Muscle of arm (tissue), 12 donors: Measurements from ENCODE around the gene PDZRN4. TPM values are rescaled to one million over a fixed set of nuclear protein-coding genes. Genes with fewer than 3 reads are reported as not detected.
A peak's percentile ranks its signal among the peaks of the same experiment; 100 is the strongest.

Experiments
- DNase-seq: peaks from one replicate; pipeline ENCODE4 v3.0.0-alpha.2; 2013
- polyA plus RNA-seq, 12 donors: library from polyadenylated mRNA; unstranded; fragments of 120-200 nt; gene quantifications; one replicate each; pipeline ENCODE4 v1.2.1, GENCODE V29; 2013; ENCODE audit not compliant: insufficient read length in 12 of 12

The PDZRN4 gene
- polyA plus RNA-seq, 12 donors = 1.1 to 5.2 (median 2.7) TPM; not detected in 2

DNA sequence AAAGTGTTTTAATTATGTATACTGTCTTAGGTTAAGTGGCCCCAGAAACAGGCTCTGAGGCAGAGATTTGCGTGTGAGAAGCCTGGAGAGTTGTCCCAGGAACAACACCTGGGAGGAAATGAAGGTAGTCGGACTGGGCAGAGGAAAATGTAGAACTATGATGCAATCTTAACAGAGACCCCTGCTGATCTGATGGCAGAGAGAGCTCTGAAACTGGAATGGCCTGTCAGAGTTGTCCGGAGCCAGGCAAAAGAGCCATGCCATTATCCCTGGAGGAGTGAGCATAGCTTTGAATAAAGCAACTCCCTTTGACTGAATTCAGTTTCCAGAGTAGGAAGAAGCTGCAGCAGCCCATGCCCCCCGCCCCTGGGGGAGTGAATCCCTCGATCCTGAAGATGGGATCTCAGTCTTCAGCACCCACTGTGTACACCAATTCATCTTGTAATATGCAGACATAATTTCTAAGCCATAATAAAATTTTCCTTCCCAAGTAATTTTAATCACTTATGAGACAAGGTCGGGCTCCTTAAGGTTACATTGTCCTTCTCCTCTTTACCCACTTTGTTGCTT is 264.8 kb downstream of the PDZRN4 start:
- no peak for DNase-seq

DNA sequence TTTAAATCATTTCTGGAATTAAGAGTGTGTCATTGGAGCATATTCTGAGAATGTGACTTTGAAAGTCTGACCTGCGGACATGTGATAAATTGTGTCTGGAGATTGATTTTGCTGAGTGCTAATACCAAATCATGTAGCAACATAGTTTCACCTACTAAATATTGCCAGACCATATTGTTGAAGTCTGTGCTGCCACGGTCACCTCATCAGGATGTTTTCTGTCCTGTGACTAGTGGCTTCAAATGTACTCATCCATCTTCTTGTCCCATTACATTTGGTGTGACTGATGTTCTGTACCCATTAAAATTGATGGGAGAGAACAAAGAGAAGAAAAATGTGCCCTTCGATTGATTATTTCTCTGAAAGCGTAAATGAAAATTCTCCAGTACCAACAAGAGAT is 265.3 kb downstream of the PDZRN4 start:
- DNase-seq = no peak

DNA sequence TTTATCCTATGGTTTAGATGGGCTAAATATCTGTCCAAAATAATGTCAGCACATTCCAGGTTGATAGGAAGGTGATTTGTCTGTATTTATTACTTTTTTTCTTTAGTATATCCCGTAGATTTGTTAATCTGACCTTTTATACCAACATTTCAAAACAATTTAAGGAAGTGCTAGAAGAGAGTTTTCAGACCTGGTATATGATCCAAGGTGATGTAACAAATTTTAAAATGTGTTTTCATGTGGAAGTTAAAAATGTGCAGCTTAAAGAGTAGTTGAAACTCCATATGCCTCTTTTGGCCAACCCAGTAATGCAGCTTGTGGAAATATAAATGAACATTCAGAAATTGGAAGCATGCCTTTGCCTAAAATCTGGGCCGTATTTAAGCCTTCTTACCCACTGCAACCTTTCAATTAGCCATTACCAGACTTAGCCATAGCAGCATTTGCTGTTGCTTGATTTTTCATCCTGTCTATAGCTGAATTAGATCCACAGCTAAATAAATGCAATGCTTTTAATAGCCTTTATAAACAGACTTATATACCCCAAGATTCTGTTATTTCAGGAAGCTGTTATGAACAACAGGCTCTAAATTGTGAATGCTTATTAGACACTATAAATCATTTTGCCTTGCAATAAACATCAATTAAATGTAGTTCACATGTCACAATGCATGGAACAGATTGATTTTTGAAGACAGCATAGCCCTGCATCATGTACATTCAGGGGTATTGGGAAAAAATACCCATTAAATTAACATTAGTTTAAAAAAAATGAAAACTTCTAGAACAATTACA is 271.2 kb downstream of the PDZRN4 start:
- DNase-seq = peak; percentile 23

DNA sequence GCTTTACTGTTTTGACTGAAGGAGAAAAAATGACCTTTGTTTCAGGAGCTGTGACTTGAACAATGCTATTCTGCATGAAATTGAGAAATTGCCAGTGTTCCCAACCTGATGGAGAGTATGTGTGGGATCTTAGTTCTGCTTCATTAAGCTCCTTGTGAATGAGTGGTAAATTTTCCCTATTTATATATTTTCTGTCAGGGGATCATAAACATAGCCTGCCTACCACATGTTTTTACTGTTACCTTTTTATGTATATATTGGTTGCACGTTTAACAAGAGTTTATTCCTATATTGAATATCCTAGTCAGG is 271.7 kb downstream of the PDZRN4 start:
- no peak for DNase-seq

DNA sequence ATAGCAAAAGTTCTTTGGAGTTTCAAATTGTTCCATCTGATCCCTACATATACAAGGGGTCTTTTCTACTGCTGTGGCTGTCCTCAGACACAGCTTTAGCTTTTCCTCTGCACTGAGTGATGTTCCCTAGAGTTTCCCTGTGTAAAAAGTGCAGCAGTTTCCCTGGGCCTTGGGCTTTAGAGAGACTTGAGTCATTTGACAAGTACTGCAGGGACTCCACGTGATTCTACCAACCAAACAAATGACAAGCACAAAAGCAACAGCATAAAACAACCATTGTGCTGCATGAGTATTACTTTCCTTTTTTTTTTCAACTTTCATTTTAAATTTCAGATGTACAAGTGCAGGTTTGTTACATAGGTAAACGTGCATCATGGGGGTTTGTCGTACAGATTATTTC is 272.8 kb downstream of the PDZRN4 start:
- no peak for DNase-seq

DNA sequence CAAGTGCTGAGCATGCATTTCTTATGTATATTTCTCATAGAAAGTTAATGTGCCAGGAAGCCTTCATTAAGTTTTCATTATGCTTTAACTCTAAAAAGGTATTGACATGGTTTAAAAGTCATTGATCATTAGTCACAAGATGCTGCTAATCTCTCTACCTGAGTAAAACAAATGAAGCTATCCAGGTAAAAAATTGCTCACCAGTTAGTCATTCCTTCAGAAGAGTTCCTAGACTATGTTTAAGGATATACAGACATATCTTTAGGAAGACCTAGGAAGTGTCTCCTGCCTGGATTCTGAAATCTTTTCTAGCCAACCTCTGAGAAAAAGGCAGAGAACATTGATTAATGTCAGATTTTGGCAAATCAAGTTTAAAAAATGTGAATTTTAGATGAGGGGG is 274.2 kb downstream of the PDZRN4 start:
- no peak for DNase-seq

DNA sequence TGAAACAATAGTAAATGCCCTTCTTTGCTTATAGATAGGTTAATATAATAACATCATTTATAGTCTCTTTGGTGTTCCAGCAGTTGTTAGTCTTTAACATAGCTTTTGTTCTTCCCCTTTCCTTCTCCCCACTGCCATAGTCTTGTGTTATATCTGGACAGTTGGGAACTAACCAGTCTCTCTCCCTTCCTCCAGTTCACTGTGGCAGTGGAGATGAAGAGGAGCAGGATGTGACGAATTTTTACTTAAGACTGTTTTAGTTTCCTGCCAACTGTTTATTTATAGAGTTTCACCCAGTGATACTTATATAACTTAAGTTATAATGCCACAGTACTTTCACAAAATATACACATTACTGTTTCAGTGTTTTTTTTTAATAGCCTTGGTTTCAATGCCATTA is 277.4 kb downstream of the PDZRN4 start:
- DNase-seq = no peak

DNA sequence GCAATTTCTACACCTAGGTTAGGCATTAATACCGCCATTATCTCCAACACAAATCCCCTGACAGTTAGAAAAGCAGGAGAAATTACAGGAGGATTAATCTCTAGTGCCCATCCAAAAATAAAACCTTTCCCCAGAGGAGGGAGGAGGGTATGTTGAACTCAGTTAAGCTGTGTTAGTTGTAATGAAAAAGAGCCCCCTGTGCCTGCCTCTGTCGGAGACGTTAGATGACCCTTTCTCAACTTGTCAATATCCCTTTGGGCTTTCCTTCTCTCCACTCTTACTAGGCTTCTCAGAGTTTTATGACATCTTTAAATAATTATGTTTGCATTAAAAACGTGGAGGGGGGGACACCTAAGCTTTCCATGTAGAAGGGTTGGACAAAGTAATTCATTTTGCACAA is 278.2 kb downstream of the PDZRN4 start:
- DNase-seq = no peak

DNA sequence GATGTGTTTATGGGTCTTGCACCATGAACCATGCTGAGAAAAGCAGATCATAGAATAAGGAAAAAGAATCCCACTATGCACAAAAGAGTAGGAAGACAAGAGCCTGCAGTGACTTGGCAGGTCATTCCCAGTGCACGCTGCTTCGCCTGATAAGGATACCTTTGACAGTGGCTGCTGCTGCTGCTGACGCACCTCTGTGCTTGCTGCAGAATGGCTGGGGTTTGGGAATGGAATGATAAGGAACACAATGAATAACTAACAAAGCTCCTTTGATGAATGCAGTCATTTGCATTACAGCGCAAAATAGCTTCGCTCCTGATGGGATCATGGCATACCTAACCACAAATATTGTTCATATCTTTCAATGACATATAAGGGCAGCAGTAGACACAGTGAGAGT is 278.7 kb downstream of the PDZRN4 start:
- no peak for DNase-seq

DNA sequence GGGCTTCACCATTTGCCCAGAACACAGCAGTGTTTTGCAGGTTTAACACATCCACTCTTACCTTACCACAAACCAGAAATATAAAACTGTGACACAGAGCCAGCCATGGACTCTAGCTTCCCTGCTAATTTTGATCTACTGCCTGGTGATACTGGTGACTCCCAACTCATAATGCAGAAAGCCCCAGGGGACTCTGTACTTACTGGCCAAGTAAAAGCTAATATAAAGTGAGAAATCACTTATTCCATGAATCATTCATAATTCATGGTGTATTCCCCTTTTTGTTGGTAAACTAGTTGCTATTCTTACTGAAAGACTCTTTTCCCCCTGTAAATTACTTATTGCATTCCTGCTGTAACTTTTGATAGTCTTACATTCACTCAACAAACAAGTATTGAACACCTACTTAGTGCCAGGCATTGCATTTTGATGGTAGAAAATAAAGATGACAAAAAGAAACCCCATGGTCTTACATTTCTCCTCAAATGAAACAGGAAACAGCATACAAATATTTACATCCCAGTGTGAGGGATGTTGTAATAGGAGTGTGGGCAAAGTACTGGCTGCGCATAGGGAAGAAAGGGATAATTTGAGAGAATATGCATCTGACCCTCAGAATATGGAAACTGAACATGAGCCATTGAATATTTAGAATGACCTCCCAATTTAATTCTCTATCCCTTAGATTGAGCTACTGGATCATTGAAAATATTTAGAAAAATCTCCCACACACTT is 279.6 kb downstream of the PDZRN4 start:
- DNase-seq = no peak

DNA sequence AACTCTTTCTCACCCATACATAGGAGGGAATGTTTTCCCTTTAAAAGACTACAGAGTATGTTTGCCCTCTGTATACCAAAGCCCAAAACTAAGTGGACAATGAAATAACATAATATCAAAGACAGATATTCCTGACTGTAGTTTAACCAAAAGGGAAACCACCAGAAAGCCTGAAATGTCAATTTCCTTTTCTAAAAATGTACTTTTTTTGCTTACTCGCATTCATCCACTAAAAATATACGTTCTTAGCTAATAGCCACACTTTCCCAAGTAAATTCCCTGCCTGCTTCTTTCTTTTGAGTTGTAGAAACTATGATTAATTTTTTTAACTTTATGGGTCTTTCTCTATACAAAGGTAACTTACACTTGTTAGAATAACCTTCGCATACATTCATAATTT is 280.2 kb downstream of the PDZRN4 start:
- no peak for DNase-seq

DNA sequence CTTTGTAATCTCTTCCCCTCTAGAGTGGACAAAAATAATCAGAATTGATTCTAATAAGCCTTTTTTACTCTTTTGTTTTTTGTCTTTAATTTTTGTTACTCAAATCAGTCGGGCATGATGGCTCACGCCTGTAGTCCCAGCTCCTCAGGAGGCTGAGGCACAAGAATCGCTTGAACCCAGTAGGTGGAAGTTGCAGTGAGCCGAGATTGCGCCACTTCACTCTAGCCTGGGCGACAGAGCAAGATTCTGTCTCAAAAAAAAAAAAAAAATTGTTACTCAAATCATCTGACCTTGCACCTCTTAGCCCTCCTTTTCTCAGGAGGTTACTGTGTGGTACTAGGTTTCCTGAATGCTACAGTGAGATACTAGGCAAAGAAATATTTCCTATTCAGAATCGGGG is 280.6 kb downstream of the PDZRN4 start:
- DNase-seq = no peak

DNA sequence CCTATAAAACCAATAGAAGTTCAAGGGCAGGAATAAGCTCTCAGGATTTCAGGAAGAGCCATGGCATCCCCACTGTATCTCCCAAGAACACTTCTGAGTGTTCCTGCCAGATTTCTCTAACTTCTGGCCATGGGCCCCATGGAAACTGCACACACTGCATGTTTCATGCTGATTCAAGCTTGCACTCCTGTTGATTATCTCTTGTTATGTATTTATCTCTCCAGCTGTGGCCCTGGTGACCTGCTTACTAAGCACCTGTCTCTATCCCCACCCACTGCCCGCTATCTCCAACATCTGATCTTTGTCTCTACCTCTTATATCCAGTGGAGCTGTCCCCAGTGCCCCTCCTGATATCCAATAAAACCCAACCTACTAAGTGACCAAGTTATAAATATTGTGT is 285.3 kb downstream of the PDZRN4 start:
- no peak for DNase-seq

DNA sequence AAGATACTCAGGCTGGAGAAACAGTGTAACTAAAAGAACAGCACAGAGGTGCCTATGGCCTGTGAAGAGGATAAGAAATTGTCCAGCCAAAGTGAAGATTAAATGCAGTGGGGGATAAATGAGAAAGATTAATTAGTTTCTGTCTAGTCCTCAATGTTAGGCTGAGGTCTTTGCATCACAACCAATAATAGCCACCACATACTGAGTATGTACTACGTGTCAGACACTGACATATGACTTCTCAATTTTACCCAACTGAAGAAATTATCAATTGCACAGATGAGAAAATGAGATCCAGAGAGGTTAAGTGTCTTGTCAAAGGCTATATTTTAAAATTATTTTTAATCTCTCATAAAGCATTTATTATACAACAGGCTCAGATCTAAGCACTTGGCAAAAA is 285.9 kb downstream of the PDZRN4 start:
- DNase-seq = no peak

DNA sequence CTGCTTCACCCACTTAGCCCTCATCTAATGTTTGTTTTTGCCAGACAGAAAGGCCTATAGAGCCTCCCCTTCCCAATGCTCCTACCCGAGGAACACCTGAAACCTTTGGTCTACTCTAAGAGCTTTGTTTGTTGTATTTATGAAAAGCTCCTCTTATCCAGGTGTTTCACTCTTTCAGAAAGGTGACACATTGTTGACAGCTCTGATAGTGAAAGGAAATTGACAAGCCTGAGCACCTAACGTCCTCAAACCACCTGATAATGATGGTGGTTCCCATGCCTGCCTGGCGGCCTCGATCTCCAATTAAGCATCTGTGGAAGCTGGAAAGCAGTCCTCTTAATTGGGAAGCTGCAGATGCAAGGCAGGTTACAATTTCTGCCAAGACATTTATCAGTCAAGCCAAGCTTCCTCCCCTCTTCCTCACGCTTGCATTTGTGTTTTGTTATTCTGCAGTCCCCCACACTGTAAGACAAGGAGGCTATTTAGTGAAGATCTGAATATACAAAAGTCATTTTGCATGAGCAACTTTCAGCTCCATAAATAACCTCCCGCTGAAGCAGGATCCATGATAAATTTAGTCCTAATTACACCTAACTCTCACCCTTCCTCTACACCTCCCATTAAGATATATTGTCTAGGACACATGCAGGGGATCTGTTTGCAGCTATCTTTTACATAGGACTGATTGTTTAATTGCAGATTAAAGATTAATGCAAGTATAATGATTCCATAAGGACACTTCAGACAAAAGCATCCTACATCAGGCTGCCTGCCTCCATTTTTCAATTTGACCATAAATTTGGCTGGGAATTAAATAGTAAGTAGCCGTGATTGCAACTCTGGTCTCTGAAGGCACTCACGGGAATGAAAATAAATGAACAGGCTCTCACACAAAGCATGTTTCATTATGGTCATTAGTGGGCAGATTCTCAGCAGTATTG is 288.6 kb downstream of the PDZRN4 start:
- DNase-seq = no peak

DNA sequence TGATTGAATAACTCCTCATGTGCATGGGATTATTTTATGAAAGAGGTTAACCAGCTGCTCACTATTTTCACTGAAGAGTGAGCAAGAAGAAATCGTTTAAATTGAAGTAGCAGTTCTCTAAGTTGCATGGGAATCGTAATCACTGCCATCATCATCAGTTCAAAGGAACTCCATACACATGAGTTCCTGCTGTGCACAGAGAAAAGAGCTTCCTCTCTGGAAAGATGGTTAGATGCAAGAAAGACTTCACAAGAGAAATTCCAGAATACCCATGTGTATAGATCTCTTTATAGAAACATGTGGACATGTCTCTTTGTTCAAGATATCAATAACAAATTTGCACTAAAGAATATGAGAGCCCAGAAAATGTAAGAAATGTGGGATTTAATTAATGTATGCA is 291.3 kb downstream of the PDZRN4 start:
- DNase-seq = no peak

DNA sequence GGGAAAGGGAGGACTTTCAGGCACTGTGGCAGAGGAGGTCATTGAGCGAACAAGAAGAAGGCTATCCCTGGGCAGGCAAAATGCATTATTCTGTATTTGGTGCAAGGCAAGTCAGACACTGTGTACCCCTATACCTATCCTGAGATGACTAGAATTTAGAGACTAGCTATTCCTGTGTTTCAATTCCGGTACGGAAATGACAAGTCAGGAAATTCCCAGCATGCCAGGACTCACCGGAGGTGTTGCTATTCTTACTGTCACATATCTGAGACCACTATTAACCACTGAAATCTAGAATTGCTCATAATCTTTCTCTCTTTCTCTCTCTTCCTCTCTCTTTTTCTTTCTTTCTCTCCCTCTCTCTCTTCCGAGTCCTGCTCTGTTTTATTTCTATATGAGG is 297.1 kb downstream of the PDZRN4 start:
- DNase-seq = no peak

DNA sequence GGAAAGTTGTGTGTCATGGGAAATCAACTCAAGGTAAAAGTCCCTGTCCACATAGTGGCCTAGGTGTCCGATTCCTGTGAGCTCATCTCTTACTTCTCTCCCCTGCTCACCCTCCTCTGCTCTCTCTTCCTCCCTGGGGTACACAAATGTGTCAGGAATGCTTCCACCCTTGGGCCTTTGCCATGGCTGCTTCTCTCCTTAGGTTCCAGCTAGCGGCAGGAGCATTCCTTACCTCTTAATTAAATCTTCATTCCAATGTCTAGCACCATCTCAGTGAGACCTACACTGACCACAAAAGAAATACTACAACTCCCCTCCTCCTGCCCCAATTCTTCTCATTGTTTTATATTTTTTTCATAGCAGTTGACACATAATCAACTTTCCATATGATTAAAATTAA is 298.6 kb downstream of the PDZRN4 start:
- peak; percentile 2 for DNase-seq

DNA sequence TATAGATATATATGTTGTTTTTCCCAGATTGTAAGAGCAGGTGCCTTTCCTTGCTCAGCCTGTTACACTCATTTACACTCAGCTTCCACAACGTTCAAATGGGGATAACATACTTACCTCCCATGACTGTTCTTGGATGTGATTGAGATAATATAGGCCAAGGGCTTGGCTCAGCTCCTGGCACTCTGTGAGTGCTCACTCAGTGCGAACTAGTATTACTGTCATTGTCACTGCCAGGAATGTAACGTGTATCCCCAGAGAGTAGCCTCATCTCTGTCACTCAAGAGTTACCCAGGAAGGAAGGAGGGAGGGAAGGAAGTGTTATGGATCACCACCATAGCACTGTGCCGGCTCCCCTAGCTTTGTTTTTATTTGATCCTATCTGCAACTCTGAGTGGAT is 307.9 kb downstream of the PDZRN4 start:
- no peak for DNase-seq

DNA sequence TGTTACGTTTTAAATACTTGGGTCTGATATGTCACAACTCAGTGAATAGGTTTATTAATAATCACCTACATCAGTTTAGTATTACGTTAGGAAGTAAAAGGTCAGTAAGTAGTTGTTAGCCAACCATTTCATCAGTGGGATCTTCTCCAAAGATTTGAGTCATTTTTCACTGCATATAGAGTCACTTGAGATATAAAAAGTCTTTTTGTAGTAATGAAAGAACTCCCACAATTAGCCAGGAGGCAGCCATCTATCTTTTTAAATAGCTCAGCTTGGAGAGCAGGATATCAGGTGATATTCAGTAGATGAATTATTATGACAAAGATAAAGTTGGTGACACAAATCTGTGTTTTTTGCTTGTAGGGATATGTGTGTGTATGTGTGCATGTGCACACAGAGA is 309.3 kb downstream of the PDZRN4 start:
- no peak for DNase-seq

DNA sequence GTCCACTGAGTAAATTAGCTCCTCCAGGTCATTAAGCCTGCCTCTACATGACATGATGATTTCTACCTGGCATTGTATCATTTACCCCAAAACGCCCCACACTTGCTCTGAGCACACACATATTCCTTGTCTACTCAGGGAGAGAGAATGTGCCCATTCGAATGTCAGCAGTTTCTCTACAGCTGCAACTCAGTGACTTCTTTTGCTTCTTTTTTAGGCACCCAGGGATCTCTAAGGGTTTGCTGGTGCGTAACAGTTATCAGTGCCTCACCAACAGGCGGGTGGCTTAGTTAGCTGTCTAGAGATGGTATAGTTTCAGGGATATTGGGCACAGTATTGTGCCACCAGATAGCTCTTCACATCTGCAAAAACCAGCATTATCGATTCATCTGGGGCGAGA is 316.9 kb downstream of the PDZRN4 start:
- no peak for DNase-seq

DNA sequence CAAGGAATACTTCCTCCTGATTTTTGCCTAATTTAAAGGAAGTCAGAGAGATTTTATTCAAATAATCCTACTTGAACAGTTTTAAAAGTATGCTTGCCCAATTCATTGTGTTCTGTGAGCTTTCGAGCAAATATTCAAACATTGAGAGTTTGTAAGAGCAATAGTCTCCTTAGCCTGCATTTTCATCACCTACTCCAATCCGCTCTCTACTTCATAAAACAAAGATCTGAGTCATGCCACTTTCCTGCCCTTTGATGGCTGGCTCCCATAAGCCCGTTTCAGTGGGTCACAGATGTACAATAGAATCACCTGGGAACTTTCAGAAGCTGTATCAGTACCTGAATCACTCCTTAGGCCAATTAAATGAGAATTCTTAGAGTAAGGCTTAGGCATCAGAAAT is 319.2 kb downstream of the PDZRN4 start:
- DNase-seq = no peak
